ENCODE results near the gene GPR3.
A peak's percentile ranks its signal among the peaks of the same experiment; 100 is the strongest.

Gene GPR3, protein sequence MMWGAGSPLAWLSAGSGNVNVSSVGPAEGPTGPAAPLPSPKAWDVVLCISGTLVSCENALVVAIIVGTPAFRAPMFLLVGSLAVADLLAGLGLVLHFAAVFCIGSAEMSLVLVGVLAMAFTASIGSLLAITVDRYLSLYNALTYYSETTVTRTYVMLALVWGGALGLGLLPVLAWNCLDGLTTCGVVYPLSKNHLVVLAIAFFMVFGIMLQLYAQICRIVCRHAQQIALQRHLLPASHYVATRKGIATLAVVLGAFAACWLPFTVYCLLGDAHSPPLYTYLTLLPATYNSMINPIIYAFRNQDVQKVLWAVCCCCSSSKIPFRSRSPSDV

DNA sequence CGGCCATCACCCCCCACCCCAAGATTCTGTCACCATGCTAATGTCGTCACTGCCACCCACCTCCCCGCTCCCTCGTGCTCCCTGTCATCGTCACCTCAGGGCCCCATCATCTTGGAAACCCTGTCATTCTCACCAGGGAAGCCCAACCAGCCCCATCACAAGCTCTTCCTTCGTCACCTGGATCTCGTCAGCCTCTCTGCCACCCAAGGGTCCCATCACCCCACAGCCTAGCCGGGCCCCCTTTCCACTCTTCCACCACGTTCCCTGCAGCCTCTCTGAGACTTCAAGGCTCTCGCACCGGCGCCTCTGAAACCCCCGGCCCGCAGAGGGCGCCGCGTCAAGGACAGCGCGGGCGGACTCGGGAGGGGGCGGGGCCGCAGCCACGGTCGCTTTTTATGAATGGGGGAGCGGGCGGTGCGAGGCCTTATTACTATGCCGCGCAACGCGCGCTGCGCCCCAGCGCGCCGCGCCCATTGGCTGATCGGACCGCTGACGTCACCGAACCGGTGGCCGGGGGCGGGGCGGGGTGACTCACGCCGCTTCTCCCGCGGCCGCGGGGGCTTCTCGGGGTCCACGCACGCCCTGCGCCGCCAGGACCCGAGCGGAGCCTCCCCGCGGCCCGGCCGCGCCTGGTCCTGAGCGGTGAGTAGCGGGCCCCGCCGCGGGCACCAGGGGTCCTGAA lies at the start of gene GPR3:
Gene GPR3, plus strand, starts transcription at position 527 of the 682 bp plus-strand sequence. CDS start 1,177 bp downstream, outside the sequence.
- peak; percentile 94 for DNase-seq (ENCODE audit: low spot score)

DNA sequence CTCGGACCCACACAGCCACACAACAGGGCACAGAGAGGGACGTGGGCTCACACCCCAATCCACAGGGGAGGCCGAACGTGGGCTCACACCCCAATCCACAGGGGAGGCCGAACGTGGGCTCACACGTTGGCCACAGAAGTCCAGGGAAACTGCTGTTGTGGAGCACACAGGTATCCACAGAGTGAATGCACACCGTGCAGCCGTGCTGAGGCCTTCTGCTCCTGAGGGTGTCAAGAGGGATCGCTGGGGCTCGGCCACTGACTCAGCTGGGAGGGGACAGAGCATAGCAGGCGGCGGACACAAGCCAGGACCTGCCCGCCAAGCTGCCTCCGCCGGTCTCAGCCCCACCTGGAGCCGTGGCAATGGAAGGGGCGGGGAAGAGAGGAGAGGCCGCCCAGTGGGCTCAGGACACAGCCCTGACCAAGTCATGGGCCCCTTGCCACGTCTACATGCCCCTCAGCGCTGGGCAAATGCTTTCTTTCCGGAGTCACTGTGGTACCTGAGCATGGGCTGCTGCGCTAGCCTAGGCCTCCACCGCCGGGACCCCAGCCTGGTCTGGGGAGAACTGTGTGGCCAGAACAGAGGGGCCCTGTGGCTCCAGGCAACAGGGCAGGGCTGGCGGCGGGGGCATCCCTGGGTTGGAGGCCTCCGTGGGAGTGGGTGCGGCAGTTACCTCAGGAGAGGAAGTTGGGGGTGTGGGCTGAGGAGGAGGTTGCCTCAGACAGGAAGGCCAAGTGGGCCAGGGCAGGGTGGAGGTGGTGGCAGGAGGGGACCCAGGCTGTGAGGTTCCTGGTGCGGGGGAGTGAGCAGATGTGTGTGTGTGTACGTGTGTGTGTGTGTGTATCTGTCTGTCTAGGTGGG lies 49.4 kb upstream of the GPR3 start:
- peak; percentile 75 for DNase-seq (ENCODE audit: low spot score)

DNA sequence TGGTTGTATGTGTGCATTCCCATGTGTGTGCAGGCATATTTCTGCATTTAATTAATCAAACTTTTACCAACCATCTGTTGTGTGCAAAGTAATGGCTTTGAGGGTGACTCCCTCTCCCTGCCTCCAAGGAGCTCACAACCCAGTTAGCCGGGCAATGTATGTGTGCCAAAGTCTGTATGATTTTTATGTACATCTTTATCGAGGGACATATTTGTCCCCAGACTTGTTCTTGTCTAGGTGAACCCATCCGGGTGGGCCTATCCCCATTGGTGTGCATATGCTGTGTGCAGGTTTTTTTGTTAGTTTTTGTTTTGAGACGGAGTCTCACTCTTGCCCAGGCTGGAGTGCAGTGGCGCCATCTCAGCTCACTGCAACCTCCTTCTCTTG lies 48.8 kb upstream of the GPR3 start:
- DNase-seq (ENCODE audit: low spot score), result no peak

DNA sequence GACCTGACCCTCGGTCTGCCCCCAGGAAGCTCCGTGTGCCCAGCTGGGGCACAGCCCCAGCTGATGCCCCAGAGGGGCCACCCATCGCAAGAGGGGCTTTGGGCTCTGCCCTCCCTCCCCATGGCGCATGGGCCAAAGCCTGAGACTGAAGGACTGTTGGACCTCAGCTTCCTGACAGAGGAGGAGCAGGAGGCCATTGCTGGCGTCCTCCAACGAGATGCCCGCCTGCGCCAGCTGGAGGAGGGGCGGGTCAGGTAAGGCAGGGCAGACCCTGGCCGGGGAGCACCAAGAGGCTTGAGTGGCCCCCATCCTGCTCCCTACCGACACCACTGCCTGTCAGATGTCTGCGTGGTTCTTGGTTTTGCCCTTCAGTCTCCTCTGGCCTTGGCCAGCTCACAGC lies 47.1 kb upstream of the GPR3 start:
- no peak for DNase-seq (ENCODE audit: low spot score)

DNA sequence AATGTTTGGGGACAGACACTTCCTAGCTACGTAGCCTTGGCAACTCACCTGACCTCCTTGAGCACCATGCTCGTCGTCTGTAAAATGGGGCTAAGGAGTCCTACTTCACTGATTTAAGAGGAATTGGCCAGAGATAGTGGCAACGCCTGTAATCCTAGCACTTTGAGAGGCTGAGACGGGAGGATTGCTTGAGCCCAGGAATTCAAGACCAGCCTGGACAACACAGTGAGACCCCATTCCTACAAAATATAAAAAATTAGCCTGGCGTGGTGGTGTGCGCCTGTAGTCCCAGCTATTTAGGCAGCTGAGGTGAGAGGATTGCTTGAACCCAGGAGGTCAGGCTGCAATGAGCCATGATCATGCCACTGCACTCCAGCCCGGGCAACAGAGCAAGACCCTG lies 46.1 kb upstream of the GPR3 start:
- DNase-seq (ENCODE audit: low spot score), result no peak

DNA sequence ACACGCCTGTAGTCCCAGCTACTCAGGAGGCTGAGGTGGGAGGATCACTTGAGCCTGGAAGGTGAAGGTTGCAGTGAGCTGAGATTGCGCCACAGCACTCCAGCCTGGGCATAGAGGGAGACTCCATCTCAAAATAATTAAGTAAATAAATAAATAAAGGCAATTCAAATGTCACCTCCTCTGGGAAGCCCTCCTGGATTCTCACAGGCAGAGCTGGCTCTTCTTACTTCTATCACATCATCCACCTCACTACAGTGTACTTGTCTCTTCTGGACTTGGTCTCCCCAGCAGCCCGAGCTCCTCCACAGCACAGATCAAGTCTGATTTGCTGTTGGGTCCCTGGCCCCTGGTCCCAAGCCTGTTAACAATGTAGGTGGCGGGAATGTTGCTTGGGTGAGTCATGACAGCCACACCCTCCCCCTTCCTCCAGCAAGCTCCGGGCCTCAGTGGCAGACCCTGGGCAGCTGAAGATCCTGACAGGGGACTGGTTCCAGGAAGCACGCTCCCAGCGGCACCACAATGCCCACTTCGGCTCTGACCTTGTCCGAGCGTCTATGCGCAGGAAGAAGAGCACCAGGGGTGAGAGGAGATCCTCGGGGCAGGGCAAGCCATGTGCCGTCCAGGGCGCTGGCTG lies 45.3 kb upstream of the GPR3 start:
- no peak for DNase-seq (ENCODE audit: low spot score)

DNA sequence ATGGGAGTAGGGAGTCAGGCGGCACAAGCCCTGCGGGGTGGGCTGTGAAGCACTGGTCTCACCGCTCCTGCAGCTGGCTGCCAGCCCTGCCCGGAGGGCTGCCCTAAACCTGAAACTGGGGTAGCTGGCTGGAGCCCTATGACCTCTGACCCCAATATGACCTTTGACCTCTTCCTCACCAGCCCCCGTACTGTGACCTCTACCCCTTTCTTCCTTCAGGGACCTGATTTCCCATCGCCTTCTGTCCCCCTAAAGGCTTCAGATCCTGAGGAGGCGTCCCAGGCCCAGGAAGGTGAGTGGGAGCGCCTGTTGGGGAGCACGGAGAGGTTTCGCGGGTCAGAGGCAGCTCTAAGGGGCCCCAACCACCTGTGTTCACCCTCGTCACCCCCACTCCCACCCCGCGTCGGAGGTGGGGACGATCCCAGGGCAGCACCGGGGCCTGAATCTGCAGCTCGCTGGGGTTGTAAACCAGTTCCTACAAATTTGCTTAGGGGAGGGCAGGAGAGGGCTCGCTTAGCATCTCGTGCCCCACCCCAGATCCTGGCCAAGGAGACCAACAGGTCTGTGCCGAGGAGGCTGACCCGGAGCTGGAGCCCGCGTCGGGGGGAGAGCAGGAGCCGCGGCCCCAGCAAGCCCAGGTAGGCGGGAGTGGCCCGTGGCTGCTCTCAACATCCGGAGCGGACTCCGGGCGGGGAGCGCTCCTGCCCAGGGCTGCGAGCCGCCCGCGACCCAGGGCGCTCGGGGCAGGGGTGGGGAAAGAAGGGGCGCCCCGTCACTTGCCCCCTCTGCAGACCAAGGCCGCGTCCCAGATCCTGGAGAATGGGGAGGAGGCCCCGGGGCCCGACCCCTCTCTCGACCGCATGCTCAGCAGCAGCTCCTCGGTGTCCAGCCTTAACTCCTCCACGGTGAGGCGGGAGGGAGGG lies 43.3 kb upstream of the GPR3 start:
- DNase-seq (ENCODE audit: low spot score), result no peak

DNA sequence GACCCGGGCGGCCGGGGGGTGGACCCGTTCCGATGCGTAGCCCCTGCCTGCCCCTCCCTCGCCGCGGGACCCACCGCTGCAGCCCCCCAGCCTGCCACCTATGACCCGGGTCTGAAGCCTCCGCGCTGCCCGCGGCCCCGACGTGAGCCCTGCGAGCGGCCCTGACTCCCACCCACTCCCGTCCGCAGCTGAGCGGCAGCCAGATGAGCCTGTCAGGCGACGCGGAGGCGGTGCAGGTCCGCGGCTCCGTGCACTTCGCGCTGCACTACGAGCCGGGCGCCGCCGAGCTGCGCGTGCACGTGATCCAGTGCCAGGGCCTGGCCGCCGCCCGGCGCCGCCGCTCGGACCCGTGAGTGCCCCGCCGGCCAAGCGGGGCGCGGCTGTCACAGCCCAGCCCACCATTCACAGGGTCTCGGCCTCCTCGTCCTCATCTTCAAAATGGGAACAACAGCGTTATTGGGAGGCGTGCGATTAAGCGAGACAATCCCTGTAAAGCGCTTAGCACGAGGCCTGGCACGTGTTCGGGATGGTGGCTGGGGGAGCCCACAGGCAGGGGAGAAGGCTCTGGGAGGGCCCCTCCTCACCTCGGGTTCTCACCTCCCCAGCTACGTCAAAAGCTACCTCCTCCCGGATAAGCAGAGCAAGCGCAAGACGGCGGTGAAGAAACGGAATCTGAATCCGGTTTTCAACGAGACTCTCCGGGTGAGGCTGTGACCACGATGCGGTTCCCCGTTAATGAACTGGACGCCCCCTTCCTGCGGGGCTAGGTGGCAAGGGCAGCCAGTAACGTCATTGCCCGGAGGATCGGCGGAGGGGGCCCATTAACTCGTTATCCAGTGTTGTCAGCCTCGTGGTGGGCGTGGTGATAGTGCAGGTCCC lies 42.4 kb upstream of the GPR3 start:
- DNase-seq (ENCODE audit: low spot score), result no peak

DNA sequence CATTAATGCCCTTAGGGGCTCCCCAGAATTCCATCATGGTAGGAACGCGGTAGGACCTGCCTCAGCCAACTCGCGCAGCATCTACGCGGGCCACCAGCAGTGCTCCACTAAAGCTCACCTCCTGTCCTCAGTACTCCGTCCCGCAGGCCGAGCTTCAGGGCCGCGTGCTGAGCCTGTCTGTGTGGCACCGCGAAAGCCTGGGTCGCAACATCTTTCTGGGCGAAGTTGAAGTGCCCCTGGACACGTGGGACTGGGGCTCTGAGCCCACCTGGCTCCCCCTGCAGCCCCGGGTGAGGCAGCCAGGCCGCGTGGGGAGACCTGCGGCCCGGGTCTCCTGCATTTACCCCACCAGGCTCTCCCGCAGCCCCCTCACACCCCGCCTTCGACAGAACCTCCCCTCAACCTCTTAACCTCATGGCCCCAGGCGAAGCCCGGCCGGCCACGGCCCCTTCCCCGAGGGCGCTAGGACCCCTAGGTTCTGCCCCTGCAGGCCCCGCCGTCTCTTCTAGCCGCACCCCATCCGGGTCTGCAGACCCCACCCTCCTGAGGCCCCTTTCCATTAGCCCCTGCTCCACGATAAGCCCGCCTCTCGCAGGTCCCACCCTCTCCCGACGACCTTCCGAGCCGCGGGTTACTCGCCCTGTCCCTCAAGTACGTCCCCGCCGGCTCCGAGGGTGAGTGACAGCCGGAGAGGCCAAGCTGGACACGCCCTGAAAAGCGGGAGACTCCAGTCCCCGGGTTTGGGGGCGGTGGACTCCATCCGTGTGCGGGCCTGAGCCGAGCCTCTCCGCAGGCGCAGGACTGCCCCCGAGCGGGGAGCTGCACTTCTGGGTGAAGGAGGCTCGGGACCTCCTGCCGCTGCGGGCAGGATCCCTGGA lies 41.5 kb upstream of the GPR3 start:
- DNase-seq (ENCODE audit: low spot score), result no peak

DNA sequence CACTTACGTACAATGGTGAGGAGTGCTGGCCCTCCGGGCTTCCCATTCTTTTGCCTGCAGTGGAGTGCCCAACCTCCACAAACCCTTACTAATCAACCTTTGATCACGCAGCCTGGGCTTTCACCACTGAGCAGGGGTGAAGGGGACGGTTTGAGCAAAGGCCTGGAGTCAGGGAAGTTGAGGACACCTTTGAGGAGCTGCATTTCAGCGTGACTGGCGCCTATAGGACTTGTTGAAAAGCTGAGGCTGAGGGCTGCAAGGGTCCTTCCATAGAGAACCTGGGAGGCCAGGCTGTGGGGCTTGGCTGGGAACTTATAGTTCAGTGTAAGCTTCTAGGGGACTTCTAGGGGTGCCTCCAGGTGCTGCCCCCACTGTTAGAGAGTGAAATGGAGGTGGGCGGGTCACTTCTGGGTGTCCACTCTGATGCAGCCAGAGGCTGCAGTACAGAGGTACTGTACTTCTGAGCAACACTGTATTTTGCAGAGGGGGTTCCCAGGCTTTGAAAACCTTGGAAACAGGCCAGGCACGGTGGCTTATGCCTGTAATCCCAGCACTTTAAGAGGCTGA lies 40.8 kb upstream of the GPR3 start:
- no peak for DNase-seq (ENCODE audit: low spot score)

DNA sequence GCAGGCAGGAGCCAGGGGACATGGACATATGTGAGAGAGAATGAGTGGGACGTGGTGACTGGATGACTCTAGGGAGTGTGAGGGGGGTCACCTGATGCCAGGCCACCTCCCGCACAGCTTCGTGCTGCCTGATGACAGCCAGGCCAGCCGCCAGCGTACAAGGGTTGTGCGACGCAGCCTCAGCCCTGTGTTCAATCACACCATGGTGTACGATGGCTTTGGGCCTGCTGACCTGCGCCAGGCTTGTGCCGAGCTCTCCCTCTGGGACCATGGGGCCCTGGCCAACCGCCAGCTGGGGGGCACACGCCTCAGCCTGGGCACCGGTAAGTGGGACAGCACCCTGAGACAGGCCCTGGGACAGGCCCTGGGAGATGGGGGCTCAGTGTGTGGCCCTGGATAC lies 39.3 kb upstream of the GPR3 start:
- no peak for DNase-seq (ENCODE audit: low spot score)

DNA sequence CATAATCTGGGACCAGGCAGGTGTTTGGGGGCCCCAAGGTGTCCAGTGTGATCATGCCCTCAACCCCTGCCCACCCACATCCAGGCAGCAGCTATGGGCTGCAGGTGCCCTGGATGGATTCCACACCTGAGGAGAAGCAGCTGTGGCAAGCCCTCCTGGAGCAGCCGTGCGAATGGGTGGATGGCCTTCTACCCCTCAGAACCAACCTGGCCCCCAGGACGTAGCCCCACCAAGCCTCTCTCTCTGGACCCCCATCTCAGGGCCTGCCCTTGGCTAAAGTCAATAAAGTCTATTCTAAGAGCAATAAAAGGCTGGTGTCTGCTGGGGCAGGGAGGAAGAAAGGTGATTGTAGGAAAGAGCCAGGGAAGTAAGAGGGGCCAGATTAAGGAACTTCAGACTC lies 38.8 kb upstream of the GPR3 start:
- DNase-seq (ENCODE audit: low spot score), result no peak

DNA sequence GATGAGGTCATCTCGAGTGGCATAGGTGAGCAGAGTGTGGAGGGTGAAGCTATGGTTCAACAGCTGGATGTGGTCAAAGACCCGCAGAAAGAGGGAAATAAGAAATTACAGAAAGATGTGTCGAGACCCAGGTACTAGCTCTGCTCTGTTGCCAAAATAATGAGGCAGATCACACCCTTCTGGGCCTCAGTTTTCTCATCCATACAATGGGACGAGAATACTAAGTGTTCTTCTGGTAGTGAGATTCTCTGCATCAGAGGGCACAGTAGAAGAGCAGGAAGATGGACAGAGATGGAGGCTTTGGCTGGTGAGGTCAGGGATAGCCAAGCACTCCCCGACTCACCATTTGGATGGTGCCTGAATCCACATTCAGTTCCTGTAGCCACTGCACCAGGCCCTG lies 36.7 kb upstream of the GPR3 start:
- DNase-seq (ENCODE audit: low spot score), result no peak

DNA sequence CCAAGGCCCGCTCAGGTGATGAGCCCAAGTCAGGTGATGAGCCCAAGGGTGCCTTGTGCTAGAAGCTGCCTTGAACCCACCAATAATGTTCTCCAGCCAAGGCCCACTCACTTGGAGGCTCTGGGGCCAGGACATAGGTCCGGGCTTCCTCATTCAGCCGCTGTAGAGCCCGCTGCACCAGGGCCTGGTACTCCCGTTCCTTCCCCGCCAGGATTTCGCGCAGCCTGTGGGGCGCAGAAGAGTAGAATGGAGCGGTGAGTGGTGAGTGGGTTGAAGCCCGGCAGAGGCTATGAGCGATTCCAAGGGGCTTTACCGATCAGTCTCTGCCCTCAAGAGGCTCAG lies 36.2 kb upstream of the GPR3 start:
- DNase-seq (ENCODE audit: low spot score), result no peak

DNA sequence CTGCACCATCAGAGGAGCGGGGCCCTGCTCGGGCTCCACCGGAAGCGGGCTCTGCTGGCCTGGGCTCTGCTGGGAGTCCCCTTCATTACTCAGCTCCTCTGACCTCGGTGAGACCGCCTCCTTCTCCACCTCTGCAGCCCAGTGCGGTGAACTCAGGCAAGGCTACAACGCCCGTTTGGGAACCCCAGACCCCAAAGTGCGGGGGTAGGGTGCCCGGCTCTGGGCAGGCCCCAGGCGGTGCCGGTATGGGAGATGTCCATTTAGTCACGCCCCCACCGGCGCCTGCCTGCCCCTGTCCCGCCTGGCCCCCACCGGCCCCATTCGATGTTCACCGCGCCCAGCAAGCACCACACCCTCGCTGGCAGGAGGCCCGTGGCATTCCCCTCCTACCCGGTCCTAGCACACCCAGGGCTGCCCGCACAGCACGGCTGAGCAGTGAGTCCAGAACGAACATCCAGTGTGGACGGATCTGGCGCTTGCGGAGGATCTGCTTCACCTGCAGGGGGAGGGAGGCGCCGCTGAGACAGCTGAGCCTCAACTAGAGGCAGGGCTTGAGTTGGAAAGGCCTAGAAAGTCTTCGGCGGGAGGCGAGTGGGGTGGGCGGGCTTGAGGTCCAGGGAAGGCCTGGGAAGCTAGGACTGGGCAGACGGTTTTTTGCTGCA lies 35.7 kb upstream of the GPR3 start:
- DNase-seq (ENCODE audit: low spot score), result peak; percentile 46

DNA sequence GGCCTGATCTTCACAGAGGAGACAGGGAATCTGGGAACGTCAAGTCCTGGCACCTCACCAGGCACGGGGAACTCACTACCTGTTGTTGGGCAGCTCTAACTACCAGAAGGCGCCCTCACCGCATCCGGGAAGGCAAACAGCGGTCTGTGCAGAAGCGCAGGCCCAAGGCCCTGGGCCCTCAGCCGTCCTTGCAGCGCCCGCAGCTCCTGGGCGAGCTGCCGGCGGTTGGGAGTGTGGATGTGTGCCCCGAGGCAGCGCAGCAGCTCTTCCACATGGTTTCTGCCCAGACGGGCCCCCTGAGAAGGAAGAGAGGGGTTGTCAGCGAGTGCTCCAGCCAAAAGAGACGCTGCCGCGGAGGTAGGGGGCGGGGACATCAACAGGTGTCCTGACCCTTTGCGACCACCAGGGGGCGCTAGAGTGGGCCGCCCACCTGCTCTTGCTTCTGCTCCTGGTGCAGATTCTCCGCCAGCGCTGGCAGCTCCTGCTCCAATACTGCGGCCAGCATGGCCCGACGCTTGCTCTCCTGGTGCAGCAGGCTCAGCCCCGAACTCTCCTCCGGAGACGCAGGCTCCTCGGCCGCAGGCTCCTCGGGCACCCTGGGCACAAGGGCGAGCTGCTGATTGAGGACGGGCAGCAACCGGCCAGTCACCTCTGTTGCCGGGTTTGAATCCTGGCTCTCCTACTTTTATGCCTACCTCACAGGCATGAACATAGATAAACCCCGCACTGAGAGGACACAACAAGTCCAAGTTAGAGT lies 35.0 kb upstream of the GPR3 start:
- DNase-seq (ENCODE audit: low spot score), result peak; percentile 81

DNA sequence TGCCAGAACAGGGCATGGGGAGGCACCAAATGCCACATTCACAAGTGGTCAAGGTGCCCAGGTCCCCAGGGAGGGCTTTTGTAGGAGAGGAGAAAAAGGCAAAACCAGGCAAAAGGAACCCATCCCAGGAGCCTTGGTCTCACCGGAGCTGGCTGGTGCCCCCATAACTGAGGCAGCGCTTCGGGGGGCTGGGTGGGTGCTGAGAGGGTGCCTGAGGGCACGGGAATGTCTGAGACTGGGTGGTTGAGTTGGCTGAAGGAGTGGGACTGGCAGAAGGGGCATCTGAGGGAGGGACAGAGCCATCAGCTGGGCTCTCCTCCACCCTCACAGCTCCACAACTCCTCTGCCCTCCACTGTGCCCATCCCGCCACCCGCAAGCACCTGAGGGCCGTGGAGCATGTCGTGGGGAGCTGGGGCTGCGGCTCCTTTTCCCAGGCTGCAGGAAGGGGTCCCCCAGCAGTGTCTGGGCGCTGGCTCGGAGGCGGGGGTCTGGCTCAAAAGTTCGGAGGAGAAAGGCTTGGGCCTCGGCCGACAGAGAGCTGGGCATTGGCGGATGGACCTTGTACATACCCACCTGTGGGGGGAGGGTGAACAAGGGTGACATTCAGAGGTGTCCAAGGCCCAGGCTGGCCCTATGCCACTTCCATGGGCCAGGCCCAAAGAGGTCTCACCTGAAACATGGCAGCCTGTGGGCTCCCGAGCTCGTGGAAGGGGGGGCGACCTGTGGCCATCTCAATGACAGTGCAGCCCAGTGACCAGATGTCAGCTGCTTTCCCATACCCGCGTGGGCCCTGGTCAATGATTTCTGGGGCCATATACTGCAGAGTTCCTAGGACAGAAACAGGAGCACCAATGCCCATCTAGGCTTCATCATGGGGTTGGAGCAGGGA lies 34.1 kb upstream of the GPR3 start:
- DNase-seq (ENCODE audit: low spot score), result no peak
